Body of pancreas (tissue), 4 donors: Measurements from ENCODE around the gene SENP8.

ENCODE experiments used
- POLR2A ChIP-seq, 3 donors: fragments of 450-650 bp; IDR thresholded peaks; one replicate each; pipeline ENCODE4 v1.6.1; 2016; ENCODE audit warnings: antibody characterized with exemption in 3 of 3, mild to moderate bottlenecking in 2 of 3
- TF ChIP-seq, protein P1 (sequence below), 7 experiments: fragments of 450-650 bp in 4 of 7; fragments of 200-600 bp in 3 of 7; sonication (generic) in 3 of 7; IDR thresholded peaks; one replicate each; pipeline ENCODE4 v1.5.1; 2016 to 2019; ENCODE audit warnings: antibody characterized with exemption in 7 of 7

GRCh38 chr15:72174551-72175165 lies 56.5 kb downstream of the SENP8 start:
- no peak for TF ChIP-seq POLR2A (IDR thresholded peaks at IDR 0.05)
- TF ChIP-seq, protein P1, sequence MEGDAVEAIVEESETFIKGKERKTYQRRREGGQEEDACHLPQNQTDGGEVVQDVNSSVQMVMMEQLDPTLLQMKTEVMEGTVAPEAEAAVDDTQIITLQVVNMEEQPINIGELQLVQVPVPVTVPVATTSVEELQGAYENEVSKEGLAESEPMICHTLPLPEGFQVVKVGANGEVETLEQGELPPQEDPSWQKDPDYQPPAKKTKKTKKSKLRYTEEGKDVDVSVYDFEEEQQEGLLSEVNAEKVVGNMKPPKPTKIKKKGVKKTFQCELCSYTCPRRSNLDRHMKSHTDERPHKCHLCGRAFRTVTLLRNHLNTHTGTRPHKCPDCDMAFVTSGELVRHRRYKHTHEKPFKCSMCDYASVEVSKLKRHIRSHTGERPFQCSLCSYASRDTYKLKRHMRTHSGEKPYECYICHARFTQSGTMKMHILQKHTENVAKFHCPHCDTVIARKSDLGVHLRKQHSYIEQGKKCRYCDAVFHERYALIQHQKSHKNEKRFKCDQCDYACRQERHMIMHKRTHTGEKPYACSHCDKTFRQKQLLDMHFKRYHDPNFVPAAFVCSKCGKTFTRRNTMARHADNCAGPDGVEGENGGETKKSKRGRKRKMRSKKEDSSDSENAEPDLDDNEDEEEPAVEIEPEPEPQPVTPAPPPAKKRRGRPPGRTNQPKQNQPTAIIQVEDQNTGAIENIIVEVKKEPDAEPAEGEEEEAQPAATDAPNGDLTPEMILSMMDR (IDR thresholded peaks at IDR 0.05): no peak
